Activated CD8-positive, alpha-beta memory T cell treated with anti-CD3 and anti-CD28 coated beads, Interleukin-2, amount 50 U/mL, for 1 hour (primary cell): ENCODE data around the gene FKBP6.
"Not testable (repeated sequence)": the region's sequence is repeated elsewhere in the genome, so short reads cannot be mapped to it uniquely, and the experiment has no call there.

Experiments
- DNase-seq: peaks from one replicate; pipeline ENCODE4 v3.0.0-alpha.2; 2020; ENCODE audit errors: extremely low read depth

FKBP6 gene

GRCh38 chr7:73395538-73396503 is 67.9 kb downstream of the FKBP6 start:
- DNase-seq = no peak

- no peak for DNase-seq
These were observed 69.7 kb downstream of the FKBP6 start for GRCh38 chr7:73397521-73398281.

- peak; percentile 5 for DNase-seq
These were observed 71.5 kb downstream of the FKBP6 start for GRCh38 chr7:73399185-73400050.

- DNase-seq = not testable (repeated sequence)
These were observed 76.9 kb downstream of the FKBP6 start for GRCh38 chr7:73404860-73405259.
